CD4-positive, alpha-beta memory T cell (primary cell): ENCODE results near the gene C9orf152. TPM values are rescaled to one million over a fixed set of nuclear protein-coding genes. Genes with fewer than 3 reads are reported as not detected.

ENCODE experiments used
- CTCF ChIA-PET: fragments of 350-600 bp; sonication (Branson Sonifier 250); formaldehyde crosslinking; loops from one replicate; lab custom pipeline; 2021; ENCODE audit warnings: inconsistent platforms; ENCODE audit not compliant: partially characterized antibody; lab: Charles Lee
- POLR2A ChIA-PET: fragments of 350-600 bp; sonication (Branson Sonifier 250); formaldehyde crosslinking; loops from one replicate; lab custom pipeline; 2021; ENCODE audit not compliant: partially characterized antibody; lab: Charles Lee
- DNase-seq, 5 donors: peaks; one replicate each; pipeline versions ENCODE4 v3.0.0 to v3.0.0-alpha.2; 2020 to 2022; ENCODE audit warnings: mixed read lengths in 1 of 5
- H3K27ac ChIP-seq: one replicate; pipeline ENCODE4 v1.7.0; 2013; ENCODE audit warnings: low read depth, low read length
- H3K27me3 ChIP-seq: 2 replicates; pipeline ENCODE4 v1.7.0; 2013; ENCODE audit warnings: mild to moderate bottlenecking, low read length, moderate library complexity; ENCODE audit not compliant: insufficient read depth
- H3K36me3 ChIP-seq: 2 replicates; pipeline ENCODE4 v1.7.0; 2013; ENCODE audit warnings: mild to moderate bottlenecking, low read length, moderate library complexity; ENCODE audit not compliant: insufficient read depth
- H3K4me1 ChIP-seq: 2 replicates; pipeline ENCODE4 v1.7.0; 2013; ENCODE audit warnings: mild to moderate bottlenecking, low read length, moderate library complexity; ENCODE audit not compliant: insufficient read depth
- H3K4me3 ChIP-seq, 2 donors: one replicate each; pipeline ENCODE4 v1.7.0; 2013; ENCODE audit warnings: low read length in 2 of 2, mild to moderate bottlenecking in 1 of 2
- H3K9me3 ChIP-seq, 2 donors: one replicate each; pipeline ENCODE4 v1.7.0; 2013; ENCODE audit warnings: low read length in 2 of 2, control low read depth in 1 of 2; ENCODE audit not compliant: control insufficient read depth in 1 of 2
- H3K27ac Mint-ChIP-seq, 7 donors: one replicate each; pipeline ENCODE4 v1.8.0; 2020 to 2021; ENCODE audit warnings: mixed read lengths in 7 of 7, mild to moderate bottlenecking in 6 of 7, inconsistent platforms in 3 of 7, moderate library complexity in 3 of 7
- H3K27me3 Mint-ChIP-seq, 2 donors: one replicate each; pipeline ENCODE4 v1.8.0; 2020 to 2021; ENCODE audit warnings: mixed read lengths in 2 of 2
- H3K36me3 Mint-ChIP-seq, 2 donors: one replicate each; pipeline ENCODE4 v1.8.0; 2020 to 2021; ENCODE audit warnings: mixed read lengths in 2 of 2, inconsistent platforms in 1 of 2, mild to moderate bottlenecking in 1 of 2
- H3K4me1 Mint-ChIP-seq, 4 donors: one replicate each; pipeline ENCODE4 v1.8.0; 2020 to 2021; ENCODE audit warnings: mixed read lengths in 4 of 4, mild to moderate bottlenecking in 1 of 4
- H3K4me3 Mint-ChIP-seq, 8 donors: one replicate each; pipeline ENCODE4 v1.8.0; 2020 to 2021; ENCODE audit warnings: mixed read lengths in 8 of 8, mild to moderate bottlenecking in 7 of 8, moderate library complexity in 6 of 8, inconsistent platforms in 3 of 8
- H3K9me3 Mint-ChIP-seq, 8 donors: one replicate each; pipeline ENCODE4 v1.8.0; 2020 to 2021; ENCODE audit warnings: mixed read lengths in 8 of 8, mild to moderate bottlenecking in 5 of 8, inconsistent platforms in 3 of 8, moderate library complexity in 1 of 8
- intact Hi-C: fragments of 100-400 bp; cut with micrococcal nuclease; formaldehyde crosslinking; loops from one replicate; pipeline ENCODE4 v1.15.1; 2023
- polyA plus RNA-seq, 2 donors: library from polyadenylated mRNA; unstranded; fragments of 300-500 nt; fragmentation: Illumina TruSeq; gene quantifications; one replicate each; pipeline ENCODE4 v1.2.3, GENCODE V29; 2021
- total RNA-seq, 2 experiments: library from RNA; stranded (reverse); gene quantifications; one replicate each; pipeline ENCODE4 v1.2.3, GENCODE V29; 2021

The C9orf152 gene
- total and polyA plus RNA-seq, 4 experiments from 2014 or later, result not detected

GRCh38 chr9:110170357-110171257 lies 37.4 kb downstream of the C9orf152 start:
- no peaks in the 10 kb centered on the region for H3K4me1 ChIP-seq
- intact Hi-C loops, result no loop called here
- no peak overlapping the region for H3K4me3 ChIP-seq
- H3K4me3 Mint-ChIP-seq, result no peak overlapping the region
- POLR2A ChIA-PET, result no interaction called here
- H3K9me3 ChIP-seq, result no peaks in the 10 kb centered on the region
- peaks cover 0 to 2% (median 0%) of the 10 kb centered on the region in 8 donors for H3K9me3 Mint-ChIP-seq
- peaks cover 4 to 8% (median 6%) of the 10 kb centered on the region in 4 donors for H3K4me1 Mint-ChIP-seq
- H3K36me3 Mint-ChIP-seq, result peaks cover 2 to 13% of the 10 kb centered on the region in 2 donors
- CTCF ChIA-PET, result interaction anchor here (1.2 to 3.2 kb wide), 2 partner anchors 12 to 13 kb away, joined by 7 to 21 read pairs; no protein-coding TSS in a partner anchor
- H3K27ac Mint-ChIP-seq, result no peak overlapping the region
- no peaks in the 10 kb centered on the region for H3K27me3 ChIP-seq
- H3K36me3 ChIP-seq, result no peaks in the 10 kb centered on the region
- H3K27ac ChIP-seq, result no peak overlapping the region
- DNase-seq, result no peak
- no peaks in the 10 kb centered on the region for H3K27me3 Mint-ChIP-seq

- CTCF ChIA-PET, result interaction anchor here (1.2 kb wide), 1 partner anchor 15 kb away, joined by 3 read pairs; no protein-coding TSS in a partner anchor
- H3K9me3 ChIP-seq, result no peaks in the 10 kb centered on the region
- H3K4me1 Mint-ChIP-seq, result peaks cover 2 to 5% (median 4%) of the 10 kb centered on the region in 4 donors
These were observed 39.5 kb downstream of the C9orf152 start for GRCh38 chr9:110168486-110168885.

DNA sequence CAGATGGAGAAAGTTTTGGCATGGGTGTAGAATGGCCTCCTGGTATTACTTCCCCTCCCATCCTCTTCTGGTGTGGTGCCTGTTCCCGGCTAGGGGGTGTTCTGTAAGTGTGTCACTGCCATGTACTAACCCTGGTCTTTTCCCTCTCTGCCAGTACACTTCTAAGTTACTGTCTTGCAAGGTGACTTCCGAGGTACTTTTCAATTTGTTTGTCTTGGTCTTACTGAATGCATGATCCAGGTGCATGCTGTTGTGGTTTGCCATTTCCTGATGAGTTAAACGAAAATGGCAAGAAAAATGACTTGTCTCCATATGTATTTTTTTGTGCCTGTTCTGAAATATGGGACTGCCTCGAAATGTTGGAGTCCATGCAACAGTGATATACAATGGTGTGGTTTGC lies 46.0 kb downstream of the C9orf152 start:
- peak overlapping the region in 4 of 8 donors; percentile 12 to 54 (median 22) for H3K4me3 Mint-ChIP-seq
- Histone ChIP-seq H3K9me3 (no peaks in the 10 kb centered on the region), H3K36me3 (no peaks in the 10 kb centered on the region), H3K4me1 (peaks cover 34% of the 10 kb centered on the region), H3K27ac (no peak overlapping the region), H3K4me3 (no peak overlapping the region), H3K27me3 (no peaks in the 10 kb centered on the region)
- ChIA-PET POLR2A (no interaction called here), CTCF (interaction anchor here (1.5 kb wide), 1 partner anchor 11 kb away, joined by 3 read pairs; no protein-coding TSS in a partner anchor)
- no peaks in the 10 kb centered on the region for H3K27me3 Mint-ChIP-seq
- no peaks in the 10 kb centered on the region for H3K9me3 Mint-ChIP-seq
- peaks cover 19 to 51% (median 34%) of the 10 kb centered on the region in 4 donors for H3K4me1 Mint-ChIP-seq
- intact Hi-C loops, result no loop called here
- H3K27ac Mint-ChIP-seq, result peak overlapping the region in 2 of 7 donors; percentile 59 to 84
- H3K36me3 Mint-ChIP-seq, result peaks cover 0 to 12% of the 10 kb centered on the region in 2 donors
- DNase-seq, result no peak

More at GRCh38 chr9:110168486-110168885, 39.5 kb downstream of the C9orf152 start:
- Mint-ChIP-seq H3K9me3 (peaks cover 0 to under 1% (median 0%) of the 10 kb centered on the region in 8 donors), H3K27me3 (no peaks in the 10 kb centered on the region), H3K36me3 (peaks cover 2 to 13% of the 10 kb centered on the region in 2 donors), H3K4me3 (no peak overlapping the region), H3K27ac (peak overlapping the region in 1 of 7 donors; percentile 57)
- no peak overlapping the region for H3K4me3 ChIP-seq
- no peaks in the 10 kb centered on the region for H3K36me3 ChIP-seq
- no peaks in the 10 kb centered on the region for H3K4me1 ChIP-seq
- H3K27ac ChIP-seq, result no peak overlapping the region
- no peaks in the 10 kb centered on the region for H3K27me3 ChIP-seq
- intact Hi-C loops, result no loop called here
- POLR2A ChIA-PET, result no interaction called here
- DNase-seq, result no peak

- Histone ChIP-seq H3K27me3 (no peaks in the 10 kb centered on the region), H3K4me1 (peaks cover 46% of the 10 kb centered on the region), H3K36me3 (no peaks in the 10 kb centered on the region), H3K4me3 (no peak overlapping the region), H3K27ac (no peak overlapping the region), H3K9me3 (no peaks in the 10 kb centered on the region)
- H3K4me3 Mint-ChIP-seq, result no peak overlapping the region
- peaks cover 29 to 64% (median 47%) of the 10 kb centered on the region in 4 donors for H3K4me1 Mint-ChIP-seq
- ChIA-PET CTCF (interaction anchor here (0.9 kb wide), 1 partner anchor 23 kb away, joined by 3 read pairs; no protein-coding TSS in a partner anchor), POLR2A (no interaction called here)
- peaks cover 0 to 12% of the 10 kb centered on the region in 2 donors for H3K36me3 Mint-ChIP-seq
- no peak overlapping the region for H3K27ac Mint-ChIP-seq
- no peaks in the 10 kb centered on the region for H3K27me3 Mint-ChIP-seq
- intact Hi-C loops, result no loop called here
- H3K9me3 Mint-ChIP-seq, result no peaks in the 10 kb centered on the region
- no peak for DNase-seq
These were observed 47.3 kb downstream of the C9orf152 start for GRCh38 chr9:110160685-110161084.

- no peak overlapping the region for H3K27ac ChIP-seq
- Mint-ChIP-seq H3K36me3 (peaks cover 0 to 12% of the 10 kb centered on the region in 2 donors), H3K27ac (peak overlapping the region in 1 of 7 donors; percentile 32), H3K4me3 (peak overlapping the region in 1 of 8 donors; percentile 7), H3K27me3 (no peaks in the 10 kb centered on the region), H3K4me1 (peaks cover 29 to 68% (median 50%) of the 10 kb centered on the region in 4 donors), H3K9me3 (no peaks in the 10 kb centered on the region)
- H3K27me3 ChIP-seq, result no peaks in the 10 kb centered on the region
- H3K9me3 ChIP-seq, result no peaks in the 10 kb centered on the region
- no peak for DNase-seq
- H3K36me3 ChIP-seq, result no peaks in the 10 kb centered on the region
- peaks cover 50% of the 10 kb centered on the region for H3K4me1 ChIP-seq
- CTCF ChIA-PET, result interaction anchor here (0.6 to 1.2 kb wide), 3 partner anchors 14 to 59 kb away, joined by 3 to 4 read pairs (median 3); no protein-coding TSS in a partner anchor
- no peak overlapping the region for H3K4me3 ChIP-seq
- intact Hi-C loops, result no loop called here
- POLR2A ChIA-PET, result no interaction called here
These were observed 47.8 kb downstream of the C9orf152 start for GRCh38 chr9:110160123-110160522.

DNA sequence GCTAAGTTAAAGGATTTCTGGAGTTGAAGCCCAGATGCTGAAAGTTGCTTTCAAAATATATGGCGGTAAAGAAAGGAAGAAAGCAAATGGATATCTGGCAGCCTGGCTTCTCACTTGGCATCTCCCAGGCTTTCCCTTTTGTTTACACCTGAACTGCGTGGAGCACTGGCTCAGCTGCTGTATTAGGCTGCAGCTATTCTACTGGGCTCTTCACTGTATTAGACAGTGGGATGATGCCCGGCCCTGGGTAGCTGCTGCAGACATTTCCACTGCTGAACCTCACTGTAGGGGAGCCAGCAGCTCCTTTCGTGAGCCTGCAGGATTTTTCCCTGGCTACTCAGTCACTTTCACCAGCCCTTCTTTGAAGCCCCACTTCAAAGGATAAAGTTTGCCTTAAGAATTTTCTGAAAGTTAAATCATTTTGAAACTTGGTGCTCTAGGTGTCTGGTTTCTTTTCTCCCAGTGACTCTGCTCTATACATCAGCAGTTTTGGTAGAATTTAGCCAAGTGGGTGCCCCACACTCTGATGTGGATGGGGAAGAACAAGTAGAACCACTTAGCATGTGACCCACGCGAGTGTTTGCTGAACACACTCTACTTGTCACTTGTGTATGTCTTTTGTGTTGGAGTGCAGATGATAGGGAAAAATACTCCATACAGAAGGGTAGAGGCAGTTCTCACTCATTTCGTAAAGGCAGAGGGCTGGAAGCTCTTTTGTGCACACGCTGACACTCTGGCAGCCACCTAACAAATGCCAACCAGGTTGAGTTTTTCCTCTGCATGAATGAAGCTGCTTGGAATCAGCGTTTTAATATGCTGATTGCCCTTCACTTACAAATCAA lies 49.9 kb downstream of the C9orf152 start:
- Histone ChIP-seq H3K9me3 (no peaks in the 10 kb centered on the region), H3K4me1 (peaks cover 53% of the 10 kb centered on the region), H3K36me3 (no peaks in the 10 kb centered on the region), H3K27me3 (no peaks in the 10 kb centered on the region), H3K4me3 (peak overlapping the region in 1 of 2 donors; percentile 8), H3K27ac (no peak overlapping the region)
- ChIA-PET CTCF (interaction anchor here (1.2 to 2.2 kb wide), 3 partner anchors 9 to 254 kb away, joined by 3 to 8 read pairs (median 4); no protein-coding TSS in a partner anchor), POLR2A (interaction anchor here (0.6 to 1.4 kb wide), 3 partner anchors 10 to 1708 kb away, joined by 3 read pairs; no protein-coding TSS in a partner anchor)
- Mint-ChIP-seq H3K4me3 (peak overlapping the region in 5 of 8 donors; percentile 44 to 74 (median 67)), H3K27ac (peak overlapping the region in 6 of 7 donors; percentile 45 to 84 (median 58)), H3K36me3 (peaks cover 0 to 12% of the 10 kb centered on the region in 2 donors), H3K4me1 (peaks cover 30 to 71% (median 54%) of the 10 kb centered on the region in 4 donors), H3K9me3 (no peaks in the 10 kb centered on the region), H3K27me3 (no peaks in the 10 kb centered on the region)
- intact Hi-C loops, result loop anchor here (10.0 kb wide), 2 partner anchors 97 to 583 kb away; partner anchors contain the start of gene TXN
- no peak for DNase-seq
